DOHH2 (cell line): ENCODE data around the gene HMGN2.

Experiments
- H3F3A ChIP-seq: fragments of 200-600 bp; sonication (generic), shearing (Covaris generic); 2 replicates; pipeline ENCODE4 v1.6.0; 2016; ENCODE audit warnings: antibody characterized with exemption, mild to moderate bottlenecking; ENCODE audit not compliant: control insufficient read depth, insufficient read depth
- H3K27ac ChIP-seq: fragments of 200-600 bp; sonication (generic); 2 replicates; pipeline ENCODE4 v1.5.1; 2014; ENCODE audit warnings: low read depth, mild to moderate bottlenecking, low read length, moderate library complexity
- H3K27me3 ChIP-seq: fragments of 200-600 bp; sonication (generic); 2 replicates; pipeline ENCODE4 v1.6.1; 2014; ENCODE audit warnings: mild to moderate bottlenecking, low read length, mixed read lengths; ENCODE audit not compliant: control insufficient read depth
- H3K36me3 ChIP-seq: fragments of 200-600 bp; sonication (generic); 2 replicates; pipeline ENCODE4 v1.6.1; 2014; ENCODE audit warnings: mild to moderate bottlenecking, low read length, moderate library complexity, mixed read lengths; ENCODE audit not compliant: control insufficient read depth
- H3K4me1 ChIP-seq: fragments of 200-600 bp; sonication (generic); 2 replicates; pipeline ENCODE4 v1.6.1; 2014; ENCODE audit warnings: mild to moderate bottlenecking, low read length, mixed read lengths; ENCODE audit not compliant: control insufficient read depth
- H3K4me2 ChIP-seq: fragments of 200-600 bp; sonication (generic); 2 replicates; pipeline ENCODE4 v1.6.0; 2014; ENCODE audit warnings: mild to moderate bottlenecking, low read length, moderate library complexity
- H3K4me3 ChIP-seq: fragments of 200-600 bp; sonication (generic); 2 replicates; pipeline ENCODE4 v1.5.1; 2014; ENCODE audit warnings: mild to moderate bottlenecking, low read length, mixed read lengths
- H3K79me2 ChIP-seq: fragments of 200-600 bp; sonication (generic); 2 replicates; pipeline ENCODE4 v1.6.1; 2014; ENCODE audit warnings: mild to moderate bottlenecking, low read length, mixed read lengths; ENCODE audit not compliant: control insufficient read depth
- H3K9me2 ChIP-seq: fragments of 200-600 bp; sonication (generic); replicated peaks from 2 replicates; pipeline ENCODE4 v1.6.1; 2014; ENCODE audit warnings: mild to moderate bottlenecking, low read length, mixed read lengths; ENCODE audit not compliant: control insufficient read depth
- H3K9me3 ChIP-seq: fragments of 200-600 bp; sonication (generic); 2 replicates; pipeline ENCODE4 v1.6.1; 2014; ENCODE audit warnings: antibody characterized with exemption, low read length, mixed read lengths; ENCODE audit not compliant: control insufficient read depth, insufficient read depth
- H4K20me1 ChIP-seq: fragments of 200-600 bp; sonication (generic); 2 replicates; pipeline ENCODE4 v1.6.0; 2014; ENCODE audit warnings: low read depth, mild to moderate bottlenecking, antibody characterized with exemption, low read length, moderate library complexity; ENCODE audit not compliant: control insufficient read depth, insufficient read depth
- EZH2phosphoT487 ChIP-seq: fragments of 200-600 bp; sonication (generic); IDR thresholded peaks from 2 replicates; pipeline ENCODE4 v1.6.1; 2017; ENCODE audit warnings: borderline replicate concordance, mild to moderate bottlenecking, antibody characterized with exemption, low read length, moderate library complexity, mixed read lengths
- TF ChIP-seq, protein P1 (sequence below): fragments of 200-600 bp; sonication (generic); IDR thresholded peaks from one replicate; pipeline ENCODE4 v1.5.1; 2014; ENCODE audit warnings: antibody characterized with exemption, mild to moderate bottlenecking, low read depth, low read length; ENCODE audit not compliant: poor library complexity, severe bottlenecking

Gene HMGN2

DNA sequence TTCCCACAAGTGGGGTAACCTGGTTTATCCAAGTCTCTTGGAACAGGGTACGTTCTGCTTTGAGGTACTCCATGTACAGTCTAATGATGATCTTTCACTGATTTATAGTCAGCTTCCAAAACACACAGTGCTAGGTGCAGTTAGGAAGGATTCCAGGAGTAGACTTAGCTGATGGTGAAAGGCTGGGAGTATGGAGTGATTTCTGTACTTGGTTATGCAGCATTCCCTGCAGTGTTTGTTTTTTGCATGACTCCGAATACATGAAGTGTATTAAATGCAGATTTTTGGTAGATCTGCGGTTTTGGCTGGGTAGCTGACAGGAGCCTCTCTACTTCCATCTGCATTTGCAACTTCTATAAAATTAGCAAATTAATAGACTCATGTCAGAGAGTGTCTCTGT is 3.7 kb downstream of the HMGN2 start:
- no peaks in the 10 kb centered on the region for H3K9me3 ChIP-seq
- H4K20me1 ChIP-seq: peaks cover 25% of the 10 kb centered on the region
- peaks cover 30% of the 10 kb centered on the region for H3K79me2 ChIP-seq
- no peak overlapping the region; the same call in 1 of the 2 replicates for H3K27ac ChIP-seq
- TF ChIP-seq EZH2phosphoT487: no peak
- TF ChIP-seq, protein P1, sequence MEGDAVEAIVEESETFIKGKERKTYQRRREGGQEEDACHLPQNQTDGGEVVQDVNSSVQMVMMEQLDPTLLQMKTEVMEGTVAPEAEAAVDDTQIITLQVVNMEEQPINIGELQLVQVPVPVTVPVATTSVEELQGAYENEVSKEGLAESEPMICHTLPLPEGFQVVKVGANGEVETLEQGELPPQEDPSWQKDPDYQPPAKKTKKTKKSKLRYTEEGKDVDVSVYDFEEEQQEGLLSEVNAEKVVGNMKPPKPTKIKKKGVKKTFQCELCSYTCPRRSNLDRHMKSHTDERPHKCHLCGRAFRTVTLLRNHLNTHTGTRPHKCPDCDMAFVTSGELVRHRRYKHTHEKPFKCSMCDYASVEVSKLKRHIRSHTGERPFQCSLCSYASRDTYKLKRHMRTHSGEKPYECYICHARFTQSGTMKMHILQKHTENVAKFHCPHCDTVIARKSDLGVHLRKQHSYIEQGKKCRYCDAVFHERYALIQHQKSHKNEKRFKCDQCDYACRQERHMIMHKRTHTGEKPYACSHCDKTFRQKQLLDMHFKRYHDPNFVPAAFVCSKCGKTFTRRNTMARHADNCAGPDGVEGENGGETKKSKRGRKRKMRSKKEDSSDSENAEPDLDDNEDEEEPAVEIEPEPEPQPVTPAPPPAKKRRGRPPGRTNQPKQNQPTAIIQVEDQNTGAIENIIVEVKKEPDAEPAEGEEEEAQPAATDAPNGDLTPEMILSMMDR: no peak
- no peaks in the 10 kb centered on the region for H3K27me3 ChIP-seq
- no peaks in the 10 kb centered on the region for H3K9me2 ChIP-seq
- H3F3A ChIP-seq: peaks cover 55% of the 10 kb centered on the region
- H3K4me1 ChIP-seq: peaks cover 40% of the 10 kb centered on the region
- peaks cover 52% of the 10 kb centered on the region for H3K36me3 ChIP-seq
- H3K4me2 ChIP-seq: no peak overlapping the region
- no peak overlapping the region for H3K4me3 ChIP-seq

DNA sequence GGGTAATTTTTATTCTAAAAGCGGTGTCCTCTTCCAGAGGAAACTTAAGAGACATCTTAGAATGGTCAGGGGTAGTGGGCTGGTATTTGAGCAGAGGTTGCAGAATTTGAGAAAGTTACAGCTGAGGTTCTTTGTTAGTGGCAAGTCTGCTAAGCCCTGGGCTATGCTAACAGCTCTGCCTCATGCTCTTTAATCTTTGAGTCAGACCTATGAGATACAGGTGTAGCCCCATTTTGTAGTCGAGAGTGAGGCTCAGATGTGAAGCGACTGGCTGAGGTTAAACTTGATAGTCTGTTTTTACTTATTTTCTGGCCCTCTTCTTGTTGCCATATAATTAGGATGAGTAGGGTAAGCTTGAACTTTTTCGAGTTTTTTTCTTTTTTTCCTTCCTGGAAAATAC is 4.7 kb downstream of the HMGN2 start:
- peaks cover 48% of the 10 kb centered on the region for H3K36me3 ChIP-seq
- H3F3A ChIP-seq: peaks cover 52% of the 10 kb centered on the region
- no peak for TF ChIP-seq EZH2phosphoT487
- TF ChIP-seq, protein P1: no peak
- peaks cover 26% of the 10 kb centered on the region for H3K79me2 ChIP-seq
- no peaks in the 10 kb centered on the region for H3K9me2 ChIP-seq
- H3K4me2 ChIP-seq: no peak overlapping the region
- no peaks in the 10 kb centered on the region for H3K27me3 ChIP-seq
- peaks cover 25% of the 10 kb centered on the region for H4K20me1 ChIP-seq
- no peaks in the 10 kb centered on the region for H3K9me3 ChIP-seq
- peak overlapping the region; percentile 24; the same call in 1 of the 2 replicates for H3K27ac ChIP-seq
- H3K4me3 ChIP-seq: no peak overlapping the region
- peaks cover 31% of the 10 kb centered on the region for H3K4me1 ChIP-seq

DNA sequence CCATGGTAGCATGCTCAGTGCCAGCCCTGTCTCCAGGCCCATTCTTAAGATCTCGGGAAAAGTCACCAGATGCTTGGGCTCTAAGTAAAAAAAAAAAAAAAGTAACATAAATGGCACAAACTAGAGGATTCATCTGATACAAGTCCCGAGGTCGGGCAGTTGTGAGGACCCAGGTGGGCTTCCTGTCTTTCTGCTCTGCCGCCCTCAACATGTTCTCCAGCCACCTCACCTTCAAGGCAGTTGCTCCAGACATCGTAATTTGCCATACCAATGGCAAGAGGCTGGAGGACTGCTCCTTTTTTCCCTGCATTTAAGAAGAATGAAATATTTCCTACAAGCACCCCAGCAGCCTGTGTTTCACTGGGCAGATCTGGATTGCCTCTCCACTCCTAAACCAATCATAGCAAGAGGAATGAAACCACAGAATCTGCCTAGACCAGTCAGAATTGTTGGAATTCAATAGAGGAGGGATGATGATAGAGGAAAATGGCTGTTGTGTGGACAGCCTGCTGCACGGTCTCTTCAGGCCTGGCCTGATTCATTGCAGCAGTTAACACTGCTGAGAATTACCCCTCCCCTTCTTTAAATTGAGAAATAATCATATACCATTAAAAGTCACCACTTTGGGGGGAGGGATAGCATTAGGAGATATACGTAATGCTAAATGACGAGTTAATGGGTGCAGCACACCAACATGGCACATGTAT is 5.4 kb downstream of the HMGN2 start:
- Histone ChIP-seq H3K4me2 (no peak overlapping the region), H3K4me3 (no peak overlapping the region), H3K27ac (peak overlapping the region; percentile 24; the same call in 1 of the 2 replicates), H3K27me3 (no peaks in the 10 kb centered on the region), H3K79me2 (peaks cover 23% of the 10 kb centered on the region), H3K9me2 (no peaks in the 10 kb centered on the region), H3K9me3 (no peaks in the 10 kb centered on the region), H4K20me1 (peaks cover 25% of the 10 kb centered on the region), H3F3A (peaks cover 54% of the 10 kb centered on the region), H3K36me3 (peaks cover 45% of the 10 kb centered on the region), H3K4me1 (peaks cover 31% of the 10 kb centered on the region)
- TF ChIP-seq EZH2phosphoT487: no peak
- TF ChIP-seq, protein P1: no peak
